ENCODE measurements around the gene SDCBP2.
A peak's percentile ranks its signal among the peaks of the same experiment; 100 is the strongest.

SDCBP2 gene, protein sequence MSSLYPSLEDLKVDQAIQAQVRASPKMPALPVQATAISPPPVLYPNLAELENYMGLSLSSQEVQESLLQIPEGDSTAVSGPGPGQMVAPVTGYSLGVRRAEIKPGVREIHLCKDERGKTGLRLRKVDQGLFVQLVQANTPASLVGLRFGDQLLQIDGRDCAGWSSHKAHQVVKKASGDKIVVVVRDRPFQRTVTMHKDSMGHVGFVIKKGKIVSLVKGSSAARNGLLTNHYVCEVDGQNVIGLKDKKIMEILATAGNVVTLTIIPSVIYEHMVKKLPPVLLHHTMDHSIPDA

DNA sequence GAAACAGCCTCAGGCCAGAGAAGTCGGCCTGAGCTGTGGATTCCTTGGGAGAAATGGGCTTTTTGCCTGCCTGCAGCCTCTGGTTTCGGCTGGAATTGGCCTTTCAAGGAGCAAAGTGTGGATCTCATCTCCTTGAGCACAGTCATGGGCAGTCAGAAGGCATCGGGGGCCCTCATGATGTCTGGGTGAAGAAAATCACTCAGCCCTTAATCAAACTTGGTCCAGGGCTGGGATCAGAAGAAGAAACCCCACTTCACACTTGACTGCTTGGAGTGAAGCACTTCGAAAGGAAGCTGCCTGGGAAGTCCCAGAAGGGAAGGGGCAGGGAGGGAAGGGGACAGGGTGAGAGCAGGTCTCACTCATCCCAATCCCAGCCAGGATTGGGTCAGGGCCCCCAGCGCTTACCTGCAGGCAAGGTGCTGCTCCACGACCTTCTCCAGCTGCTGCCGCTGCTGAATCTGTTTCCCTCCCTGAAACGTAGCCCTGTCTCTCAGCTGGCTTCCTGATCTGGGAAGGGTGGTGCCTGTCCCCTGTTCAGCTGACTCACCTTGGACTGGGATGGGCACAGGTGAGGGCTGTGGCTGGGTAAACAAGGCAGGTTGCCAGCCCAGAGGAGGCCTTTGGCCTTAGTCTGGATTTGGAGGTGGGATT lies at the start of gene SDCBP2:
SDCBP2 (minus strand) TSS at position 460 of the 651 bp plus-strand sequence. CDS start 8,723 bp downstream, outside the sequence.
- DNase-seq = no peak

GRCh38 chr20:1378735-1379125 lies 49.8 kb upstream of the SDCBP2 start:
- DNase-seq = no peak

DNA sequence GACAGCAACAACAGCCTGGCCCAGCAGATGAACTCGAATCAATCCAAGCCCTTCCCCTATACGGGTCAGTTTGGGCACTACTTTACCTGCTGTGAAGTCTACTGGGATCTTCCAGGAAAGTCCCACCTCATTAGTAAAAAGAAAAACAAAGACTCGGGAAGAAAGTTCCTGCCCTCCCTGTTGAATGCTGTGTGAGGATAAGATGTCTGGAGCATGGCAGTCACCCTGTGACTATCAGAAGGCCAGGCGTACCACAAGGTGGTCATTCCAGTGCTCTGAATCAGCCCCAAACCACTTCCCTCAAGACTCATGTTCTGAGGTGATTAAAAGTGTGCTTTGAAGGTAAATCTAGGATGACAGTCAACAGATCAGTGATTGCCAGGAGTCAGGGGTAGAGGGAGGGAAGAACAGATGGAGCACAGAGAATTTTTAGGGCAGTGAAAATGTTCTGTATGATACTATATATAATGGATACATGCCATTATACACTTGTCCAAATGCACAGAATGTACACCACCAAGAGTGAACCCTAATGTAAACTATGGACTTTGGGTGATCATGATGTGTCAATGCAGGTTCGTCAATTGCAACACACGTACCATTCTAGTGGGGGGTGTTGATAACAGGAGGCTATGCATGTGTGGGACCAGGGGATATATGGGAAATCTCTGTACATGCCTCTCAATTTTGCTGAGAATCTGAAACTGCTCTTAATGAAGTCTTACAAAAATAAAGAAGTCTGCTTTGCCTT lies 49.2 kb upstream of the SDCBP2 start:
- peak; percentile 29 for DNase-seq

GRCh38 chr20:1377341-1377871 lies 48.5 kb upstream of the SDCBP2 start:
- DNase-seq = no peak

GRCh38 chr20:1376408-1377270 lies 47.7 kb upstream of the SDCBP2 start:
- DNase-seq = no peak

DNA sequence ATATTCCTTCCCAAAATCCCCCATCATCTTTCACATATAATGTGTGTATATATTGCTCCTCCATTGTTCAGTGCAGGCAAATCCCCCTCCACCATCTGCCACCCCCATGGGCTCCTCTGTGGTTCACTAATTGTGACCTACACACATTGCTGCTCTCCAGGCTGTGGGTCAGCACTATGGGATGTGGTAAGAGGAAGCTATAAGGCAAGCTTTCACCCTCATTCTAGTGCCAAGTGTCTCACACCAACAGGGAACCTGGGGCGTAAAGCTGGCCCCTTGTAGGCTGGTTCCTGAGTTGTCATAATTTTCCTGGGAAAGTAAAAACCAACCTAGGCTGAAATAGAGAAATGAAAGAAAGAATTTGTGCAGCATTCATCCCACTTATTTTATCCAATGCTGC lies 47.1 kb upstream of the SDCBP2 start:
- DNase-seq = no peak

GRCh38 chr20:1375515-1375914 lies 46.6 kb upstream of the SDCBP2 start:
- peak; percentile 73 for DNase-seq

DNA sequence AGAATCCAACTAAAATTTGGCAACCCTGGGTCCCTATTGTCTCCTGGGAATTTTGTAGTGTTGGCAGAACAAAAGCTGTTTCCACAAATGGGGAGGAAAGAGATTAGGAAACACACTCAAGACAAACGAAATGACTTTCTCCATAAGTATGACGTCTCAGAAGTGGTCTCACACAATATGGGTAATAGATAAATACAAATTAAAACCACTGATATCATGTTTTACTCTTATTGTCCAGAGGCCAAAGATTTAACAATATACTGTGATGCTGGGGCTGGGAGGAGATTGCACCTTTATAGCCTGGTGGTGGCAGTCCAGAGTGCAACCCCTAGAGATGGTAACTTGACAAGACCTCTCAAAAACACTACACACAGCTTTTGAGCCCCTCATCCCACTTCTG lies 45.3 kb upstream of the SDCBP2 start:
- DNase-seq = no peak

GRCh38 chr20:1373614-1374013 lies 44.7 kb upstream of the SDCBP2 start:
- no peak for DNase-seq

DNA sequence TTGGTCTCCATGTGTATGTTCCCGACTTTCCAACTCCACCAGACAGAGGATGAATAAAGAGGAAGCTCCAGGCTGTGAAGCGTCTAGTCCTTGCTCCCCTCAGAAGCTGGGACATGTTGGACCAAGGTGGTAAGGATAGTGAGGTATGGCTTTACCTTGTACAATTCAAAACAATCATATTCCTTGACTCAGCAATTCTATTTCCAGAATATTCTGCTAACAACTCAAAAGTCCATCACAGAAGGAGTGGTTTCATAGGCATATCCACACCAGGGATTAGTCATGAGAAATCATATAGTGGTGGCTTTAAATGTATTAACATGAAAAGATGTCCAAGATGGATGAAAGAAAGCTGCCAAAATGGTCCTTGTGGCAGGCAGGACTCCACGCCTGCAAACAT lies 44.1 kb upstream of the SDCBP2 start:
- no peak for DNase-seq

- no peak for DNase-seq
These were observed 43.0 kb upstream of the SDCBP2 start for GRCh38 chr20:1371830-1372539.

DNA sequence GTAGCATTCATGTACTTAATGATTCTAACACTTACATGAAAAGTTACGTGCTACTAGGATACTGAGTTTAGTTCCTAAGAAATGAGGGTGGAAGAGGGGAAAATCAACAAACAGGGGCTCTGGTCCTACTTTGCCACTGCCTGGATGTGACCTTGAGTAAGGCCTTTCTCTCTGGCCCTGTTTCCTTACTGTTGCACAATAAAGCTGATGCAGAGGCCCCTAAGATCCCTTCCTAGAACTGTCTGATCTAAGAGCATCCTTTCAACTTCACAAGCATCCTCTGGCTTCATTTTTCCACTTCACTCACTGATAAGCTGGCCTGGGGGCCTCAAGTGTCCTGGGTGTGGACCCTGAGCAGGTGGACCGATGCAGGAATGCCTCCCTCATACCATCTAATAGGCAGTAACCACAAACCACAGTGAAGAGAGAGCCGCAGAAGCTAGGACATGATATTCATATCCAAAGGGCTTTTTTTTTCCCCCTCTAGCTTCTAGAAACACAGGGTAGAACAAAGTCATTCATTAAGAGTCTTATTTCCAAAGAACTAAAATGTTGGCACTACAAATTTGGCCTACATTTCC lies 42.4 kb upstream of the SDCBP2 start:
- no peak for DNase-seq

DNA sequence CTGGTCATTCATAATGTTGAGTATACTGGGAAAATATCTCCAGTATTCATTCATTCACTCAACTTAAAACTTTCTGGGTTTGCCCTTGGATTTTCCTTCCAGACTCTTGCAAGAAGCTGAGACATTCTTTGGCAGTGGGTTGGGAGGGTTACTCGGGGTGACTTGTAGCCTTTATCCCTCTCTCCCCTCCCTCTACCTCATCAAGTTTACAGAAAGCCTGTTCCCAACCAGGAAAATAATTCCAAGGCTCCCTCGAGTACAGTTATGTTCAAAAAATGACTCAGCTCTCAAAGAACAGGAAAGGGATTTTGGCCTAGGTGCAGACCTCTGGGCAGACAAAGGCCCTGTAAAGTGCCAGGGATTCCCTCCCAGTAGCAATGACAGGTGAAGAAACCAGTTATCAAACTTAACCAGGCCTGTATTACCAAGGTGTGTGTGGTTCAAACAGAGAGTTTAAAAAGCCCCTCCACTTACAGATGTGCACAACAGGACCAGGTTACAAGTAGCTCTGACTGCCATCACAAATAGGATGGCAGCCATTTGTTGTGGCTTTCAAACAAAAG lies 41.7 kb upstream of the SDCBP2 start:
- DNase-seq = peak; percentile 59

- DNase-seq = no peak
These were observed 41.0 kb upstream of the SDCBP2 start for GRCh38 chr20:1369970-1370369.

DNA sequence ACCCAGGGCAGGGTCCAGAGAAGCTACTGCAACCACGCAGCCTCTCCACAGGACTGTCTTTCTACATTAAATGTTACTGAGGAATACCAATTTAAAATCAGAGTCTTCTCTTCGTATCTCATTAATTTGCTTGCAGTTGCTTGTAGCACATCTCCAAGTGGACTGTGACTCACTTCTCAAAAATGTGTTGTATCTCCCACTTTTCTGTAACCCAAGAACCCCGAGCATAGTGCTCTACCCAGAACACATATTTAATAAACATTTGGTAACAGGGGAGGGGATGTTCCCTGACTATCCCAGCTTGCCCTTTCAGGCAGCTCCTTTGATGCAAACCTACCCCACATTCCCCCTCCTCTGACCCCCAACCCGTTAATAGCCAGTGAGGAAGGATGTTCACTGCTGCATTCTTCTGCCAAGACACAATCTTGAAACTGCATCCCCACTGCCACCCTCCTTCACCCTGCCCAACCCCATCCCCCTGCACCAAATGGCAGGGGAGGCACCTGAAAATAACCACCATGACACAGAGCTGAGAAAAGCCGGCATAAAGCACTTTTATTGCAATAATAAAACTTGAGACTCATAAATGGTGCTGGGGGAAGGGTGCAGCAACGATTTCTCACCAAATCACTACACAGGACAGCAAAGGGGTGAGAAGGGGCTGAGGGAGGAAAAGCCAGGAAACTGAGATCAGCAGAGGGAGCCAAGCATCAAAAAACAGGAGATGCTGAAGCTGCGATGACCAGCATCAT lies 39.7 kb upstream of the SDCBP2 start:
- DNase-seq = peak; percentile 58

DNA sequence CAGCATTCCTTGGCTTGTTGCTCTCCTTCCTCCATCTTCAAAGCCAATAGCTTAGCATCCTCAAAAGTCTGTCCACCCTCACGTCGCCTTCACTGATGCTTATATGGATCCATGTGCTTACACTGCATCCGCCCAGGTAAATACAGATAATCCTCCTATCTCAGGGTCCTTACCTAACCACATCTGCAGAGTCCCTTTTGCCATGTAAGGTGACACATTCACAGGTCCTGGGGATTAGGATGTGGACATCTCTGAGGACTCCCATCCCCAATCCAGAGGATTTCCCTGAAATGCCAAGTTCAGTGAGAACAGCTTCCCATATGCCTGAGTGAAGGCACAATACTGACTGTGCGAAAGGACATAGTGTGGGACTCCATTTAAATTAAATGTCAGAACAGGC lies 38.5 kb upstream of the SDCBP2 start:
- no peak for DNase-seq

- no peak for DNase-seq
These were observed 35.2 kb upstream of the SDCBP2 start for GRCh38 chr20:1364106-1364505.

- DNase-seq = no peak
These were observed 34.6 kb upstream of the SDCBP2 start for GRCh38 chr20:1363522-1363921.

DNA sequence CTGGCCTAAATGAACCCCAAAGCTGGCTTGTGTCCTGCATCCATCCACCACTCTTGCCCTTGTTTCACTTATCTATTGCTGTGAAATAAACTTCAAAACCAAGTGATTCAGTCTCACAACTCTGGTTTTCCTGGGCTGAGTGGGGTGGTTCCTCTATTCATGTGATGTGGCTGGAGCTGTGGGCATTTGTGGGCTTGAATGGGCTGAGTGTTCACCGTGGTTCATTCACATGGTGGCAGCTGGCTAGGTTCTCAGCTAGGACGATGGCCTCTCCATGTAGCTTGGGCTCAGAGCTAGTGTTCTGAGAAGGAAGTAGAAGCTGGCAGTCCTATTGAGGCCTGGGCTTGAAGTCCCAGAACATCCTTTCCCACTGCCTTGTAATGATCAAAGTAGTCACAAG lies 33.5 kb upstream of the SDCBP2 start:
- DNase-seq = no peak

DNA sequence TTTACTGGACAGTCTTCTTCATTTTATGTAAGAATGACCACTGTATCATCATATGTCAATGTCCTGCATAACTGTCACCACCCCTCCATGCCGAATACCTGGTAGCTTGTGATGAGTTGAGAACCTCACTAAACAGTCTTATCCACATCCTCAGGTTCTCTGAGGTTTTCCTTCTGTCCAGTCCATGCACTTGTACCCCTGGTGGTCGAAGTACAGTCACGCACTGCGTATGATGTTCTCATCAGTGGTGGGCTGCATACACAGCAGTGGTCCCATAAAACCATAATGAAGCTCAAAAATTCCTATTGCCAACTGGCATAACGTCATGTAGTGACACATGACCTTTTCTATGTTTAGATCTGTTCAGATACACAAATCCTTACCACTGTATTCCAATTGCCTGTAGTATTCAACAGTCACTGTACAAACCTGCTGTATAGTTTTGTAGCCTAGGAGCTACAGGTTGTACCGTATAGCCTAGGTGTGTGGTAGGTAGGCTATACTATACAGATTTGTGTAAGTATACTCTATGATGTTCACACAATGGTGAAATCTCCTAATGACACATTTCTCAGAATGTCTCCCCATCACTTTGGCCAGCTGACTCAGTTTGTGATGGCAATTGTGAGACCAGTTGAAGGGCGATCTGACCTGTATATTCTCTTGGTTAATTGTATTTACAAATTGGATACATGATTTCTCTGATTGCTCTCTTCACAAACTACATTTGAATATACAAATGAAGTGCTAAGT lies 31.3 kb upstream of the SDCBP2 start:
- no peak for DNase-seq
